Measurements from ENCODE around the gene FXYD1.
"Not testable (repeated sequence)": the region's sequence is repeated elsewhere in the genome, so short reads cannot be mapped to it uniquely, and the experiment has no call there.

The FXYD1 gene

DNA sequence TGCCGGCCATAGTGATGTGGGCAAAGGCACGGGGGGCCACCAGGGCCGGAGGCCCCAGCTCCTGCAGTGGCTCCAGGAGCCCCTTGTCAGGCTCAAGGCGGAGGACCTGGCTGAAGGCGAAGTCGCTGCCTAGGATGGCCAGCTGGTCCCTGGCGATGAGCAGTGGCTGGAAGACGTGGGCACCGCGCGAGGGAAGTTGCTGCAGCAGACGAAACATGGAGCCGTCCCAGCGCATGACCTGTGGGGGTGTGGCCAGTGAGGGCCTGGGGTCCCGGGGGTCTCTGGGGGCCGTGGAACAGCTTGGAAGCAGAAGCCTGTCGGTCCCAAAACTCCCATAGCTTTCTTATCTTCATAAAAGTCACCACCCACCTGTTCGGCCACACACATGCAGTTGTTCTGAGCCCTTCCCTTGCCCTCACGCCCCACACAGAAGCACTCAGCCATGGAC, 13.3 kb upstream of the FXYD1 start:
- DNase-seq (ENCODE audit: low read depth), result no peak

DNA sequence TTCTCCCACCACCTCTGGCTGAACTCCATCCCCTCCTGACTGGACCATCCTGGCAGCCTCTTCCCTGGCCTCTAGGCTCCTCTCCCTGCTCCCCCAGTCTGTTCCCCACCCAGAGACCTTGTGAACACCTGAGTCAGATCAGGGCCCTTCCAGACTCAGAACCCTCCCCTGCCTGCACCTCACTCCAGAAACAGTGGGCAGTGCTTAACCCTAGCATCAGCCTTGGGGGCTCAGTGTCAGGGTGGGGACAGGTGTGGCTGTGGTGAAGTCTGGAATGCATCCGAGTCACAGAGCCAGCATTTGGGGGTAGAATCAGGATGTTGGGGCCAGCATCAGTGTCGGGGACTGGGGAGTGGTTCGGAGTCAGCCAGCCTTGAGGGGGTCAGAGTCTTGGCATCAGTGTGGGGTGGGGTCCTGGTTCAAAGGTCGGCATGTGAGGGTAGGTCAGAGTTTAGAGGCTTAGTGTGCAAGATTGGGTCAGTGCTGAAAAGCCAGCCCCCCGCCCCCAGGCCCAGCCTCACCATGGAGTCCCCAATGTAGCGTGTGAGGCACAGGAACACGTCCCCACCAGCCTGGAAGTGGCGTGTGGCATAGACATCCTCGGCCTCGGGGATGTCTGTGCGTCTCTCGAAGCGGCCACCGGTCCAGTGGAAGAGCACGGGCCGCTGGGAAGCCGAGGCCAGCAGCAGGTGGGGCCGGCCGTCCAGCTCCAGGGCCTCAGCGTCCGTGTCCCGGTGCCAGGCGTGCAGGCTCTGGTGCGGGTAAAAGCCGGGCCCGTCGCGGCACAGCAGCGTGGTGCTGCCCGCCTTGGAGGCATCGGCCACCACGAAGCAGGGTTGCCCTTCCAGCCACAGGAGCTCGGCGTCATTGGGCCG, 12.6 kb upstream of the FXYD1 start:
- DNase-seq (ENCODE audit: low read depth), result no peak

DNA sequence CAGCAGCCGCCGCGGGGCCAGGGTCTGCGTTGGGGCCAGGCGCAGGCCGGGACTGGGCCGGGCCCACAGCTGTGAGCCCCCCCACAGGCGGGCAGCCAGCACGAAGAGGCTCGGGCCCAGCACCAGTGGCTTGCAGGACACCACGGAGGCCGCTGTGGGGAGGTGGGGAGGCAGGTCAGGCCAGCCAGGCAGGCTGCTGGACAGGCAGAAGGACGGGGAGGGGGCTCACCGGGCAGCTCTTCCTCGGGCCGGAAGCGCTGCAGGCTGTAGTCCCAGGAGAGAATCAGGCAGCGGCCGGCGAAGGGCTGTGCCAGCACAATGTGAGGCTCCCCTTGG, 12.0 kb upstream of the FXYD1 start:
- no peak for DNase-seq (ENCODE audit: low read depth)

DNA sequence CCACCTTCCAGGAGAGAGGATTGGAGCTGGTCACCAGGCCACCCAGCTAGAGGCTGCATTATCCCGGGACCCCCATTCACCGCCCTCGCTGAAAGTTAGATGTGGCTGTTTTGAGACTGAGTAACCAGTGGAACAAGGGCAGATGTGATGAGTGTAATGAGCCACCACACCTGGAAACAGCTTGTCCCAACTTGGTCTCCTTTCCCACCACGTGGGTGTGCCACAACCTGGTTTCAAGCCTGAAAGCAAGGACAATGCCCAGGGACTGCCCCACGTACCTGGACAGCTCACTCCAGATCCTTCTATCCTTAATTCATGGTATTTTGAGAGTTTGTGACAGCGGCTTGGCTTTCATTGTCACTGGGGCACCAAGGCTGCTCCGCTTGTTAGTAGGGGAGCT, 10.8 kb upstream of the FXYD1 start:
- no peak for DNase-seq (ENCODE audit: low read depth)

DNA sequence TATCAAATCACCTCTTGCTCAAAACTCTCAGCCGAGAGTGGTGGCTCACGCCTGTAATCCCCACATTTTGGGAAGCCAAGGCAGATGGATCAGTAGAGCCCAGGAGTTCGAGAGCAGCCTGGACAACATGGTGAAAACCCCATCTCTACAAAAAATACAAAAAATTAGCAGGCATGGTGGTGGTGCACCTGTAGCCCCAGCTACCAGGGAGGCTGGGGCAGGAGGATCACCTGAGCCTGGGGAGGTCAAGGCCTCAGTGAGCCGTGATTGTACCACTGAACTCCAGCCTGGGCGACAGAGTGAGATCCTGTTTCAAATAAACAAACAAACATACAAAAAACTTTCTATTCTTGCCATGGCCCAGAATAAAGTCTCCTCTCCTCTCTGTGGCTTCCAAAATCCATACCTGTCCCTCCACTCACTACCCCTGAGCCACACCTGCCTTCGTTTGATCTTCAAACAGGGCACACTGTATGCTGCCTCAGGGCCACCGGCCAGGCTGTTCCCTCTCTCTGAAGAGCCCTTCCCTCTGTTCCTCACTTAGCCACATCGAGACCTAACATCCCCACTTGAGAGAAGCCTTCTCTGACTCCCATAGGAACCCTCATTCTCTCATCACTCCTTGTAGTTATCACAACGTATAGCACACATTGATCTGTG, 10.1 kb upstream of the FXYD1 start:
- DNase-seq (ENCODE audit: low read depth), result no peak

DNA sequence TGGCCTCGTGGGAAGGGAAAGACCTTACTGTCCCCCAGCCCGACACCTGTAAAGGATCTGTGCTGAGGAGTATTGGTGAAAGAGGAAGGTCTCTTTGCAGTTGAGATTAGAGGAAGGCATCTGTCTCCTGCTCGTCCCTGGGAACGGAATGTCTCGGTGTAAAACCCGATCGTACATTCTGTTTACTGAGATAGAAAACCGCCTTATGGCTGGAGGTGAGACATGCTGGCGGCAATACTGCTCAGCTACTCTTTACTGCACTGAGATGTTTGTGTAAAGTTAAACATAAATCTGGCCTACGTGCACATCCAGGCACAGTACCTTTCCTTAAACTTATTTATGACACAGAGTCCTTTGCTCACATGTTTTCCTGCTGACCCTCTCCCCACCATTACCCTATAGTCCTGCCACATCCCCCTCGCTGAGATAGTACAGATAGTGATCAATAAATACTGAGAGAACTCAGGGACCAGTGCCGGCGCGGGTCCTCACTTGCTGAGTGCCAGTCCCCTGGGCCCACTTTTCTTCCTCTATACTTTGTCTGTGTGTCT, 8.8 kb upstream of the FXYD1 start:
- DNase-seq (ENCODE audit: low read depth), result not testable (repeated sequence)

DNA sequence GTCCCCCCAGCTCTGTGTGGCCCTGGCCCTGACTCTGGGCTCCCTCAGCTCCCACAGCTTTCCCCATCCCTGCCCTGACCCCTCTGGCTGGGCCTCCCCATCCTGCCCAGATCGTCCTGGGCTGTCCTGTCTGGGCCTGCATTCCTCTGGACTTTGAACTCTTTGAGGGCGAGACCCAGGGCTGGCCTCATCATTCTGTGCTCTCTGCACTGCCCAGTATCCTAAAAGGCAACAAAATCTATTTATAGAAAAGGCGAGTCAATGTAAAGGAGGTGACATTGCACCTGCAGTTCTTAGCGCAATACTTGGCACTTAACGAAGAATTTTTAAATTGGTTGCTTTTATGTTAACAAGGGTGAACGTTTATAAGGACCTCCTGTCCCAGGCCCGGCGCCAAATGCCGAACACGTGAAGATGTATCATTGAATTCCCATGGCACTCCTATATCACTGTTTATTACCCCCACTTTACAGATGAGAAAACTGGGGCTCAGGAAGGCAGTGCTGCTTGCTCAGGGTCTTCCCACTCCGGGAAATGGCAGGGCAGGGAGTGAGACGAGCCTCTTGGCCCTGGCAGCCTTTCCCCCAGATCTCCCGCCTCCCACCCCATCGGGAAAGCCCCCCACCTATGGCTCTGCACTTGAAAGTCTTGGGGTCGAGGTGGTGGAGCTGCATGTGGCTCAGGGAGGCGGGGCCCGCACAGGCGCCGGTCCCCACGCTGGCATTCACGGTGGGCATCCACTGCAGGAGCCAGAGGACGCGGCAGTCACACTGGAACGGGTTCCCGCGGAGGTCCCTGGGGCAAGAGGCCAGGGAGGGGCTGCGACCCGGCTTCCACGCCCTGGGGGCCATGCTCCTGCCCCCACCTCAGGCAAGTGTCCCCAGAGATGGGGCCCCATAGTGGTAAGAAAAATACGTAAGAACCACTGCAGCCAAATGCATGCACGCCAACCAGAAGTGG, 7.6 kb upstream of the FXYD1 start:
- no peak for DNase-seq (ENCODE audit: low read depth)

GRCh38 chr19:35132254-35132653, 6.4 kb upstream of the FXYD1 start:
- no peak for DNase-seq (ENCODE audit: low read depth)

- DNase-seq (ENCODE audit: low read depth), result no peak
These were observed 4.8 kb upstream of the FXYD1 start for GRCh38 chr19:35133826-35134225.

GRCh38 chr19:35134601-35135242, 3.9 kb upstream of the FXYD1 start, which contains the start of gene LGI4:
TSS of gene LGI4 (minus strand) at chr19:35135059. CDS start at chr19:35134680, 379 bp downstream.
- DNase-seq (ENCODE audit: low read depth), result no peak

DNA sequence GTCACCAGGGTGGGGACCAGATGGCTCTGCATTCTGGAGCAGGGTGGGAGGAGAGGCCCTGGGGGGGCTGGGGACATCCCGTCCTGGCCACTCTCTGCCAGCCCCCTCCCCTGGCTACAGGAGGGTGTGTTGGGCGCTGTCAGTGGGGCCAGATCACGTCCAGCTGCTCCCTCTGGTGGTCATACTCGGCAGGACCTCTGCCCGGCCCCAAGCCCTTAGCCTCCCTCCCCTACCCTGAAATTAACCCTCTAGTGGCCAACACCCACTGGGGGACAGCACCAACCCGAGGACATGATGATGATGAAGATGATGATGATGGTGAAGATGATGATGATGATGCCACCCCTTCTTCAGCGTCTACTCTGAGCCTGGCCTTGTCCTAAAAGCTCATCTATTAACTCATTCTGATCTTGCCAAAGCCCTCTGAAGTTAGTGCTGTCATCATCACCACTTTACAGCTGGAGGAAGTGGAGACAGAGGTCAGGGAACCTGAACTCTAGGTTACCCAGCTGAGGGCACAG, 3.2 kb upstream of the FXYD1 start:
- DNase-seq (ENCODE audit: low read depth), result no peak

- DNase-seq (ENCODE audit: low read depth), result no peak
These were observed 2.4 kb upstream of the FXYD1 start for GRCh38 chr19:35136231-35136630.

DNA sequence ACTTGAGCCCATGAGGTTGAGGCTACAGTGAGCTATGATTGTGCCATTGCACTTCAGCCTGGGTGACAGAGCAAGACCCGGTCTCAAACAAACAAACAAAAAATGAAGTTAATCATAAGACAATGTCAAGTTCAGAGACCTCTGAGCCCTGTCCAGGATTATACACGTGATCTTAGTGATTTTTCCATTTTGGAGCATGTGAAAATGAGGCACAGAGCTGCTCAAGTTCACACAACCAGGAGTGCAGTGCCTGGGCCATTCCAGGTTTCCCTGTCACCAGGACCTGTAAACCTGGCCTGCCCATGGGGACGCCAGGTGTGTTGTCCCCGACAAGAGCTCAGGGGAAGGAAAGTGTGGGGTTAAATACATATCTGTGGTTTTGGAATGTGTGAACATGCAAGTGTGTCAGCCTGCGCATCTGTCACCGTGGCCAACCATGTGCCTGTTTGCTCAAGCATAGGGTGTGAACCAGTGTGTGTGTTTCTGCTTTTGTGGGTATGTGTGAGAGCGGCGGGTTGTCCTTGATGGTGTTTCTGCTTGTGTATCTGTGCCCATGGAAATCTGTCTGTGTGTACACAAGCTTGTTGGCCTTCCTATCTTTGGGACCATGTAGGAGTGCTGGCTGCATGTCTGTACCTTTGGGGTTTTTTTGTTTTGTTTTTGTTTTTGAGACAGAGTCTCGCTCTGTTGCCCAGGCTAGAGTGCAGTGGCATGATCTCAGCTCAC, 1.5 kb upstream of the FXYD1 start:
- DNase-seq (ENCODE audit: low read depth), result no peak

- DNase-seq (ENCODE audit: low read depth), result no peak
These were observed 1.8 kb downstream of the FXYD1 start for GRCh38 chr19:35140207-35140961.

DNA sequence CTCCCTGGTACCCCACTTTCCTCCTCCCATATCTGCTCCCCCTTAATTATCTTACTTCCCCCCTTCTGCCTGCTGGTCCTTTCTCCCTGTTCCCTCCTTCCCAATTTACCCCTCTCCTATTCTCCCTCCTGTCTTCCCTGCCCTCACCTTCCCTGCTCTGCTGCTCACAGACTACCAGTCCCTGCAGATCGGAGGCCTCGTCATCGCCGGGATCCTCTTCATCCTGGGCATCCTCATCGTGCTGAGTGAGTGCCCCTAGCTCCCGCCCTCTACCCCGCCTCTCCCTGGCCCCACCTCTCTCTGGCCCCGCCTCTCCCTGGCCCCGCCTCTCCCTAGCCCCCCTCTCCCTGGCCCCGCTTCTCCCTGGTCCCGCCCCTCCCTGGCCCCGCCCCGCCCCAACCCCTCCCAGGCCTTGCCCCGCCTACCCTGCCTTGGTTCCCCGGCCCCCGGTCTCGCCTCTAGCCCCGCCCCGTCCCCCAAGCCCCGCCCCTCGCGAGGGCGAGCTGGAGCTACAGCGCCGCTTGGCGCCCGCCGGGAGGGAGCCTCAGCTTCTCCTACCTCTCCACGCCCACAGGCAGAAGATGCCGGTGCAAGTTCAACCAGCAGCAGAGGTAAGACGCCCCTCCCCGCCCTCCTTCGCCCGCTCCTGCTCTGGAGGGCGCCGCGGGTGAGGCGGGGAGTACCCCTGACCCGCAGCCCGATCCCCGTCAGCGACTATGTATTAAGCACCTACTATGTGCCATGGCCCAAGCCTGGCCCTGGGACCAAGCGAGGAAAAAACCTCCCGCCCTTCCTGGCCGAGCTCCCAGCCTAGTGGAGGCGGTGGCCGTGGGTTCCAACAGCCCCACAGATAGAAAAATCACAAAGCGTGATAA, 2.6 kb downstream of the FXYD1 start:
- DNase-seq (ENCODE audit: low read depth), result peak; percentile 97

- DNase-seq (ENCODE audit: low read depth), result no peak
These were observed 3.4 kb downstream of the FXYD1 start for GRCh38 chr19:35141837-35142605.

- DNase-seq (ENCODE audit: low read depth), result peak; percentile 60
These were observed 4.1 kb downstream of the FXYD1 start for GRCh38 chr19:35142606-35143230.
